OCI-LY3 (cell line): Measurements from ENCODE around the gene ASPRV1.

Source experiments
- CTCF ChIP-seq: fragments of 200-600, 300-600 bp; sonication (generic); IDR thresholded peaks from 2 replicates; pipeline ENCODE4 v1.5.1; 2014; ENCODE audit warnings: antibody characterized with exemption, low read length, low read depth
- EZH2phosphoT487 ChIP-seq: fragments of 200-600 bp; shearing (Covaris generic); IDR thresholded peaks from 2 replicates; pipeline ENCODE4 v1.6.1; 2018; ENCODE audit warnings: antibody characterized with exemption, mixed run types, low read depth

- TF ChIP-seq CTCF, result no peak
- TF ChIP-seq EZH2phosphoT487, result no peak
Measured at GRCh38 chr2:69994166-69994565, 32.7 kb upstream of the ASPRV1 start.
